Measurements from ENCODE around the gene C1QTNF5. TPM values are rescaled to one million over a fixed set of nuclear protein-coding genes. Genes with fewer than 3 reads are reported as not detected.
"Not testable (repeated sequence)": the region's sequence is repeated elsewhere in the genome, so short reads cannot be mapped to it uniquely, and the experiment has no call there.

The C1QTNF5 gene
- total and polyA plus RNA-seq, 8 donors: 20.0 to 52.0 (median 43.2) TPM

DNA sequence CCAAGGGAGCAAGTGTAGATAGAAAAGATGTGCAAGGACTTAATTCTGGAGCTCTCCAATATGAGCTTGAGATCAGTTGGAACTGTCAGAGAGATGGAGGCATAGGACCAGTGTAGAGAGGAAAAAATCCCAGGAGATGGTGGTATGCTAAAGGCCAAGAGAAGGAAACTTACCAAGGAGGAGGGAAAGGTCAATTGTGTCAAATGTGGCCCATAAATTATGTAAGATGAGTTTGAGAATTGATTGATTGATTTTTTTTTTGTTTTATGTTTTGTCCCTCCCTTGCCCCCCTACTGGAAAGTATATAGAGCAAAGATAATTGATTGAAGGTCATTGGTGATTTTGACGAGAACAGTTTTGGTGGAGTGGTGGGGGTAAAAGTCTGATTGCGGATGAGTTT lies 43.6 kb upstream of the C1QTNF5 start:
- intact Hi-C loops (cut with DNase I): no loop called here

DNA sequence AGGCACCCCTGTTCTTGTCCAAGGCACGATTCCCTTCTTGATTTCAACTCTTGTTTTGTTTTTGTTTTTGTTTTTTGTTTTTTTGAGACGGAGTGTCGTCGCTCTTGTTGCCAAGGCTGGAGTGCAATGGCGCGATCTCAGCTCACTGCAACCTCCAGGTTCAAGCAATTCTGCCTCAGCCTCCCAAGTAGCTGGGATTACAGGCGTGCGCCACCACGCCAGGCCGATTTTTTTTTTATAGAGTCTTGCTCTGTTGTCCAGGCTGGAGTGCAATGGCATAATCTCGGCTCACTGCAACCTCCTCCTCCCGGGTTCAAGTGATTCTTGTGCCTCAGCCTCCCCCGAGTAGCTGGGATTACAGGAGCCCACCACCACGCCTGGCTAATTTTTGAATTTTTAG lies 41.8 kb upstream of the C1QTNF5 start:
- ATAC-seq; H3K36me3 ChIP-seq; DNase-seq; H3K9me3 ChIP-seq; intact Hi-C loops (cut with DNase I); H3K27ac ChIP-seq: not testable (repeated sequence)
- Histone ChIP-seq H3K27me3 (peaks cover 0 to 12% of the 10 kb centered on the region in 2 donors), H3K4me3 (peak overlapping the region in 1 of 2 donors; percentile 43), H3K4me1 (peaks cover 4 to 15% of the 10 kb centered on the region in 2 donors)

More for the DNA sequence above, 43.6 kb upstream of the C1QTNF5 start:
- ATAC-seq: no peak
- peaks cover 4 to 15% of the 10 kb centered on the region in 2 donors for H3K4me1 ChIP-seq
- TF ChIP-seq, protein P1, sequence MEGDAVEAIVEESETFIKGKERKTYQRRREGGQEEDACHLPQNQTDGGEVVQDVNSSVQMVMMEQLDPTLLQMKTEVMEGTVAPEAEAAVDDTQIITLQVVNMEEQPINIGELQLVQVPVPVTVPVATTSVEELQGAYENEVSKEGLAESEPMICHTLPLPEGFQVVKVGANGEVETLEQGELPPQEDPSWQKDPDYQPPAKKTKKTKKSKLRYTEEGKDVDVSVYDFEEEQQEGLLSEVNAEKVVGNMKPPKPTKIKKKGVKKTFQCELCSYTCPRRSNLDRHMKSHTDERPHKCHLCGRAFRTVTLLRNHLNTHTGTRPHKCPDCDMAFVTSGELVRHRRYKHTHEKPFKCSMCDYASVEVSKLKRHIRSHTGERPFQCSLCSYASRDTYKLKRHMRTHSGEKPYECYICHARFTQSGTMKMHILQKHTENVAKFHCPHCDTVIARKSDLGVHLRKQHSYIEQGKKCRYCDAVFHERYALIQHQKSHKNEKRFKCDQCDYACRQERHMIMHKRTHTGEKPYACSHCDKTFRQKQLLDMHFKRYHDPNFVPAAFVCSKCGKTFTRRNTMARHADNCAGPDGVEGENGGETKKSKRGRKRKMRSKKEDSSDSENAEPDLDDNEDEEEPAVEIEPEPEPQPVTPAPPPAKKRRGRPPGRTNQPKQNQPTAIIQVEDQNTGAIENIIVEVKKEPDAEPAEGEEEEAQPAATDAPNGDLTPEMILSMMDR (IDR thresholded peaks at IDR 0.05): no peak
- peaks cover 0 to 12% of the 10 kb centered on the region in 2 donors for H3K27me3 ChIP-seq
- H3K27ac ChIP-seq: no peak overlapping the region
- no peaks in the 10 kb centered on the region for H3K36me3 ChIP-seq
- H3K4me3 ChIP-seq: no peak overlapping the region
- no peak for DNase-seq
- H3K9me3 ChIP-seq: no peaks in the 10 kb centered on the region

DNA sequence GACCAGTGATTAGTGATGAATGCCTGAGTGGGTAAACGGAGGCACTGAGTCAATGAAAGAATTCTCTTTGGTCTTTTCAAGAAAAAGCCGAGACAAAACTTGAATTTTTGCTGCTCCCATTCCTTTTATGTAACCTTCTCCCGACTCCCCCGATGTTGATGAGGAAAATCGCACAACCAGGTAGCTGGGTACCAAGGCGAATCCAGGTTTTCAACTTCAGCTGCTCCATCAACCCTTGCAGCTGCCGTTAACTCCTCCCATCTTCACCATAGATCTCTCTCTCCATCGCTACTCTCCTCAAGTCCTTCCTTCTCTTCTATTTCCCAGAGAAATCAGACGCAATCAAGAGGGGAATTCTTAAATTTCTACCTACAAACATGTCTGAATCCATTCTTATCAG lies 41.4 kb upstream of the C1QTNF5 start:
- DNase-seq (no peak), ATAC-seq (no peak)
- TF ChIP-seq, protein P1 (IDR thresholded peaks at IDR 0.05): no peak
- Histone ChIP-seq H3K9me3 (no peaks in the 10 kb centered on the region), H3K36me3 (no peaks in the 10 kb centered on the region), H3K27ac (peak overlapping the region in 1 of 2 donors; percentile 41), H3K27me3 (peaks cover 0 to 12% of the 10 kb centered on the region in 2 donors), H3K4me3 (peak overlapping the region; percentile 31 to 43), H3K4me1 (peaks cover 4 to 15% of the 10 kb centered on the region in 2 donors)
- intact Hi-C loops (cut with DNase I): no loop called here

DNA sequence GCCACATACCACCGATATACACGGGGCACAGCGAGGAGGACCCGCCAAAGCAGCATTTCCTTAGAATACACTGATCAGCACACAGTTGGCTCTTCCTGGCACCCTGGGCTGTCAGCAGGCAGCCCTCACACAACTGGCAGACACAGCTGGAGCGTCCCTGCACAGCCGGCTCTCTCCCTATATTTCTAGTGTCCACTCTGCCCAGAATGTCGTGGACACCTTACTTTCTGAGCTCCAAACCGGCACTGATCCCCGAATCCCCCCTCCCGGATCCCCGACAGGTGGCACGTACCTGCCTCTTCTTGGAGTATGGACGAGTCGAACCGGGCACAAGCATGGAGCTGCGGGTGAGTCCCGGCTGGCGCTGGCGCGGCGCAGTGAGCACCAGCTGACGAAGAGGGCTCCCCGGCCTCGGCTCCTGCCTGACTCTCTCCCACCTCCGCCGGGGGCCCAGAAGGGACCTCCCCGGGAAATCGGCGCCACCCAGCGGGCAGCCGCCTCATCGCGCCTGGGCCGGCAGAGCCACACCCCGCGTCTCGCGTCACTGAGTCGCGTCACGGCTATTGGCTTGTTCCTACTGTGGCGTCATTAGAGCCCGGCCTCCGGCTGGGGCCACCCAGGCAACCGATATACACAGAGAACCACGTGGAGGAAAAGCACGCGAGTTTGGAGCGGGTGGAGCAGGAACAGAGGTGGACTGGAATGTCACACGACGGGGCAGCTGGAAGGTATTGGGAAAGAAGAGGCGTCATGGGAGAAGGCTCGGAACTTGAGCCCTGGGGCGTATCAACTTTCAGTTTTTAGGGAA lies 40.7 kb upstream of the C1QTNF5 start, which contains the start of gene USP2:
Gene USP2, minus strand, starts transcription at position 510 of the 808 bp plus-strand sequence. CDS start 8,210 bp downstream, outside the sequence.
- TF ChIP-seq, protein P1 (IDR thresholded peaks at IDR 0.05): peak; percentile 84 to 92
- peak within 1 kb of the TSS; percentile 31 to 43 for H3K4me3 ChIP-seq
- H3K36me3 ChIP-seq: no peaks in the 10 kb centered on the region
- intact Hi-C loops (cut with DNase I): no loop called here
- no peaks in the 10 kb centered on the region for H3K9me3 ChIP-seq
- peak within 1 kb of the TSS in 1 of 2 donors; percentile 41 for H3K27ac ChIP-seq
- ATAC-seq: peak; percentile 98
- peaks cover 0 to 12% of the 10 kb centered on the region in 2 donors for H3K27me3 ChIP-seq
- peak; percentile 95 to 98 (median 98) for DNase-seq
- peaks cover 4 to 18% of the 10 kb centered on the region in 2 donors for H3K4me1 ChIP-seq

DNA sequence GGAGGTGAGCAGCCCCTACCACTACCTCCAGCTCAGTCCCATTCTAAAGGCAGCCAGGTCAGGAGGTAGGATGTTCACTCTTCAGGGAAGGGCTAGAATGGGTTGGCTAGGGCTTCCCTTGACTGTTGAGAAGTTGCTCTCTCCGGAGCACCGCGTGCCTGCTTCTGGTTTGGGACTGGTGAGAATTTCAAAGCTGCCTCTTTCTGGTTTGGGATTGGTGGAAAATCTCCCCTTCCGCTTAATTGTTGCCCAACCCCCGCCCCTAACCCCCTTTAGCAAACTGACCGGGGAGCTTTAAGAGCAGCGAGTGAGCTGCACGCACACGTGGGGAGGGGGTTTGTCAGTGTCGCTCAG lies 40.1 kb upstream of the C1QTNF5 start:
- TF ChIP-seq, protein P1 (IDR thresholded peaks at IDR 0.05): no peak
- peak overlapping the region; percentile 31 to 43 for H3K4me3 ChIP-seq
- H3K36me3 ChIP-seq: no peaks in the 10 kb centered on the region
- DNase-seq (no peak), ATAC-seq (peak; percentile 1)
- peaks cover 9 to 24% of the 10 kb centered on the region in 2 donors for H3K4me1 ChIP-seq
- no peak overlapping the region for H3K27ac ChIP-seq
- H3K27me3 ChIP-seq: peaks cover 0 to 12% of the 10 kb centered on the region in 2 donors
- no peaks in the 10 kb centered on the region for H3K9me3 ChIP-seq
- intact Hi-C loops (cut with DNase I): no loop called here

Data from left lung (tissue), 10 donors.